Suprapubic skin (tissue), 4 donors: ENCODE measurements around the gene FBXL12. TPM values are rescaled to one million over a fixed set of nuclear protein-coding genes. Genes with fewer than 3 reads are reported as not detected.
"Not testable (repeated sequence)": the region's sequence is repeated elsewhere in the genome, so short reads cannot be mapped to it uniquely, and the experiment has no call there.

Experiments
- DNase-seq, 2 donors: peaks; one replicate each; pipeline ENCODE4 v3.0.0-alpha.2; 2019; ENCODE audit warnings: low spot score in 2 of 2
- H3K27ac ChIP-seq: fragments of 200-600 bp; sonication (generic); one replicate; pipeline ENCODE4 v1.5.1; 2019
- H3K27me3 ChIP-seq: fragments of 200-600 bp; sonication (generic); one replicate; pipeline ENCODE4 v1.5.1; 2019
- H3K36me3 ChIP-seq: fragments of 200-600 bp; sonication (generic); one replicate; pipeline ENCODE4 v1.5.1; 2019
- H3K4me1 ChIP-seq: fragments of 200-600 bp; sonication (generic); one replicate; pipeline ENCODE4 v1.5.1; 2019
- H3K4me3 ChIP-seq: fragments of 200-600 bp; sonication (generic); one replicate; pipeline ENCODE4 v1.5.1; 2019; ENCODE audit warnings: mild to moderate bottlenecking
- H3K9me3 ChIP-seq: fragments of 200-600 bp; sonication (generic); one replicate; pipeline ENCODE4 v1.5.1; 2019
- CTCF ChIP-seq, 2 donors: fragments of 200-600 bp in 1 of 2; fragments of 450-650 bp in 1 of 2; sonication (generic) in 1 of 2; IDR thresholded peaks; one replicate each; pipeline ENCODE4 v1.5.1; 2016 to 2019; ENCODE audit warnings: antibody characterized with exemption in 2 of 2, mild to moderate bottlenecking in 1 of 2, moderate library complexity in 1 of 2
- EP300 ChIP-seq: sonication (generic); formaldehyde crosslinking; IDR thresholded peaks from one replicate; pipeline ENCODE4 v1.6.1; 2017; ENCODE audit warnings: antibody characterized with exemption
- POLR2A ChIP-seq, 2 donors: fragments of 450-650 bp; IDR thresholded peaks; one replicate each; pipeline ENCODE4 v1.6.1; 2017; ENCODE audit warnings: antibody characterized with exemption in 2 of 2, mild to moderate bottlenecking in 2 of 2, moderate library complexity in 2 of 2
- POLR2AphosphoS5 ChIP-seq, 3 donors: sonication (generic); formaldehyde crosslinking; IDR thresholded peaks; one replicate each; pipeline ENCODE4 v1.6.1; 2017; ENCODE audit warnings: antibody characterized with exemption in 3 of 3
- WGBS: methylation state at CpG from one replicate; pipeline ENCODE4 v1.1.5; 2018; 5-methylcytosine and 5-hydroxymethylcytosine counted together
- total RNA-seq, 4 donors: library from RNA; depleted of rRNA; stranded (reverse); fragments of >200 nt; gene quantifications; one replicate each; pipeline ENCODE4 v1.1.0, GENCODE V29; 2016

FBXL12 gene
- total RNA-seq, 4 donors from 2014 or later = 22.2 to 39.9 (median 29.8) TPM

GRCh38 chr19:9789066-9789465, 29.8 kb downstream of the FBXL12 start:
- Histone ChIP-seq H3K27ac (no peak overlapping the region), H3K9me3 (no peaks in the 10 kb centered on the region)
- WGBS = 81% methylated on average over 11 of the region's 11 CpGs

DNA sequence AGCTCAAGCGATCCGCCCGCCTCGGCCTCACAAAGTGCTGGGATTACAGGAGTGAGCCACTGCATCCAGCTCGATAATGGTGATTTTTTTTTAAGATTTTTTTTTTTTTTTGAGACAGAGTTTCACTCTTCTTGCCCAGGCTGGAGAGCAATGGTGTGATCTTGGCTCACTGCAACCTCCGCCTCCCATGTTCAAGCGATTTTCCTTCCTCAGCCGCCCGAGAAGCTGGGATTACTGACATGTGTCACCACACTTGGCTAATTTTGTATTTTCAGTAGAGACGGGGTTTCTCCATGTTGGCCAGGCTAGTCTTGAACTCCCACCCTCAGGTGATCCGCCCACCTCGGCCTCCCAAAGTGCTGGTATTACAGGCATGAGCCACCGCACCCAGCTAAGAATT, 30.3 kb downstream of the FBXL12 start:
- not testable (repeated sequence) for DNase-seq, H3K27me3 ChIP-seq, H3K27ac ChIP-seq, H3K36me3 ChIP-seq, H3K4me3 ChIP-seq, H3K9me3 ChIP-seq
- H3K4me1 ChIP-seq = peaks cover 19% of the 10 kb centered on the region
- WGBS = 91% methylated on average over 13 of the region's 13 CpGs

More at GRCh38 chr19:9789066-9789465, 29.8 kb downstream of the FBXL12 start:
- Histone ChIP-seq H3K27me3 (no peaks in the 10 kb centered on the region), H3K36me3 (no peaks in the 10 kb centered on the region), H3K4me1 (peaks cover 19% of the 10 kb centered on the region), H3K4me3 (no peak overlapping the region)
- no peak for DNase-seq
- TF ChIP-seq POLR2A (IDR thresholded peaks at IDR 0.05) = no peak
- TF ChIP-seq CTCF (IDR thresholded peaks at IDR 0.05) = no peak
- no peak for TF ChIP-seq POLR2AphosphoS5 (IDR thresholded peaks at IDR 0.05)
- TF ChIP-seq EP300 = no peak

DNA sequence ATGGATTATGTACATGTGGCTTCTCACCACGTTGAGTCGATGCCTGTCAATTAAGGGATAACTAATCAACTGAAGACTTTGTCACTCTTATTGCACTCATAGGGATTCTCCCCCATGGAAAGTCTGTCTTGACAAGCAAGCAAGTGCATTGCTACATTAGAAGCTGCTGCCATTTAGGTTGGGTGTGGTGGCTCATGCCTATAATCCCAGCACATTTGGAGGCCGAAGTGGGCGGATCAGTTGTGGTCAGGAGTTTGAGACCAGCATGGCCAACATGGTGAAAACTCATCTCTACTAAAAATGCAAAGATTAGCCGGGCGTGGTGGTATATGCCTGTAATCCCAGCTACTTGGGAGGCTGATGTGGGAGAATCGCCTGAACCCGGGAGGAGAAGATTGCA, 32.1 kb downstream of the FBXL12 start:
- Histone ChIP-seq H3K4me1 (peaks cover 15% of the 10 kb centered on the region), H3K27ac (no peak overlapping the region), H3K4me3 (no peak overlapping the region), H3K27me3 (no peaks in the 10 kb centered on the region), H3K9me3 (no peaks in the 10 kb centered on the region), H3K36me3 (no peaks in the 10 kb centered on the region)
- TF ChIP-seq EP300 (no peak), POLR2A (IDR thresholded peaks at IDR 0.05) (no peak), POLR2AphosphoS5 (IDR thresholded peaks at IDR 0.05) (no peak), CTCF (IDR thresholded peaks at IDR 0.05) (no peak)
- 89% methylated on average over 8 of the region's 8 CpGs for WGBS
- no peak for DNase-seq

- DNase-seq = peak in 1 of 2 donors; percentile 74
- Histone ChIP-seq H3K9me3 (no peaks in the 10 kb centered on the region), H3K27ac (peak overlapping the region; percentile 91), H3K27me3 (no peaks in the 10 kb centered on the region), H3K4me3 (peak overlapping the region; percentile 55), H3K4me1 (peaks cover 12% of the 10 kb centered on the region), H3K36me3 (no peaks in the 10 kb centered on the region)
- TF ChIP-seq POLR2AphosphoS5 (IDR thresholded peaks at IDR 0.05) = no peak
- TF ChIP-seq EP300 = no peak
- no peak for TF ChIP-seq CTCF (IDR thresholded peaks at IDR 0.05)
- TF ChIP-seq POLR2A (IDR thresholded peaks at IDR 0.05) = no peak
- WGBS = 57% methylated on average over 9 of the region's 9 CpGs
Measured at GRCh38 chr19:9786342-9786741, 32.5 kb downstream of the FBXL12 start.

- Histone ChIP-seq H3K4me3 (peak overlapping the region; percentile 55), H3K27me3 (no peaks in the 10 kb centered on the region), H3K4me1 (peaks cover 8% of the 10 kb centered on the region), H3K9me3 (no peaks in the 10 kb centered on the region), H3K36me3 (no peaks in the 10 kb centered on the region), H3K27ac (peak overlapping the region; percentile 91)
- TF ChIP-seq EP300 (no peak), POLR2A (IDR thresholded peaks at IDR 0.05) (peak; percentile 62 to 86), POLR2AphosphoS5 (IDR thresholded peaks at IDR 0.05) (peak; percentile 0 to 73 (median 38)), CTCF (IDR thresholded peaks at IDR 0.05) (no peak)
- 2% methylated on average over 70 of the region's 74 CpGs for WGBS
- peak; percentile 99 for DNase-seq
Measured at GRCh38 chr19:9785367-9786331, 33.2 kb downstream of the FBXL12 start.

DNA sequence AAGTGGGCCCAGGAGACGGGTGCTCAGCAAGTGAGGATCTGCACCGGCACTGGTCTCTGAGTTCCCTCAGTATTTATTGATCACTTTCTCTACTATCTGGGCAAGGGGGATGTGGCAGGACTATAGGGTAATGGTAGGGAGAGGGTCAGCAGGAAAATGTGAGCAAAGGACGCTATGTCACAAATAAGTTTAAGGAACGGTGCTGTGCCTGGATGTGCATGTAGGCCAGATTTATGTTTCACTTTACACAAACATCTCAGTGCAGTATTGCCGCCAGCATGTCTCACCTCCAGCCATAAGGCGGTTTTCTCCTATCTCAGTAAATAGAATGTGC, 34.7 kb downstream of the FBXL12 start:
- not testable (repeated sequence) for DNase-seq, H3K27ac ChIP-seq, H3K9me3 ChIP-seq, H3K36me3 ChIP-seq, H3K4me1 ChIP-seq, H3K4me3 ChIP-seq, H3K27me3 ChIP-seq
- 92% methylated on average over 6 of the region's 6 CpGs for WGBS
